ENCODE results near the gene SORT1. TPM values are rescaled to one million over a fixed set of nuclear protein-coding genes. Genes with fewer than 3 reads are reported as not detected.

Gene SORT1
- total RNA-seq, 4 donors from 2014 or later, result 55.8 to 79.2 (median 68.3) TPM

- DNase-seq (ENCODE audit: low spot score), result no peak
Observed at GRCh38 chr1:109341944-109342930, 55.5 kb downstream of the SORT1 start.

GRCh38 chr1:109338608-109339007 is 59.1 kb downstream of the SORT1 start:
- no peak for ATAC-seq (ENCODE audit: low FRiP score)
- TF ChIP-seq CTCF (IDR thresholded peaks at IDR 0.05), result no peak
- DNase-seq (ENCODE audit: low spot score), result no peak

More at GRCh38 chr1:109341944-109342930, 55.5 kb downstream of the SORT1 start:
- no peak for ATAC-seq (ENCODE audit: low FRiP score)
- TF ChIP-seq CTCF (IDR thresholded peaks at IDR 0.05), result no peak

GRCh38 chr1:109338091-109338490 is 59.6 kb downstream of the SORT1 start:
- DNase-seq (ENCODE audit: low spot score) (no peak), ATAC-seq (ENCODE audit: low FRiP score) (no peak)

DNA sequence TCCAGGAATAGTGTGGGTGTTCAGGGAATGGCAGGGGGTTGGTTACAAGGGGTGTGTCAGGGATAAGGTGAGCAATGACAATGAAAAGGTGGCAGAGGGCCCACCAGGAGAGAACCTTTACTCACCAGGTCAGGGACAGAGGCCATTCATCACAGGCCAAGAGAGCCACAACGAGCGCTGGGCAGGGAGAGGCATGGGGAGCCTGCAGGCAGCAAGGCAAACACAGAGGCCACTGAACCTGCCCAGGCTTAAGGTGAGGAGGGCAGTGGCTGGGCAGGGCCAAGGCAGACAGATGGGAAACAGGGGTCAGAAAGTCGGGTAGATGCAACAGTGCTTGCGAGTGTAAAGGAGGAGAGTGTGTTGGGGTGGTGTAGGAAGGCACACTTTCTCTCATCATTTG is 62.6 kb downstream of the SORT1 start:
- no peak for TF ChIP-seq CTCF (IDR thresholded peaks at IDR 0.05)
- DNase-seq (ENCODE audit: low spot score), result no peak
- ATAC-seq (ENCODE audit: low FRiP score), result no peak

More at GRCh38 chr1:109338091-109338490, 59.6 kb downstream of the SORT1 start:
- TF ChIP-seq CTCF (IDR thresholded peaks at IDR 0.05), result no peak

- no peak for DNase-seq (ENCODE audit: low spot score)
- TF ChIP-seq CTCF (IDR thresholded peaks at IDR 0.05), result no peak
- ATAC-seq (ENCODE audit: low FRiP score), result no peak
Observed at GRCh38 chr1:109331113-109331512, 66.6 kb downstream of the SORT1 start.

DNA sequence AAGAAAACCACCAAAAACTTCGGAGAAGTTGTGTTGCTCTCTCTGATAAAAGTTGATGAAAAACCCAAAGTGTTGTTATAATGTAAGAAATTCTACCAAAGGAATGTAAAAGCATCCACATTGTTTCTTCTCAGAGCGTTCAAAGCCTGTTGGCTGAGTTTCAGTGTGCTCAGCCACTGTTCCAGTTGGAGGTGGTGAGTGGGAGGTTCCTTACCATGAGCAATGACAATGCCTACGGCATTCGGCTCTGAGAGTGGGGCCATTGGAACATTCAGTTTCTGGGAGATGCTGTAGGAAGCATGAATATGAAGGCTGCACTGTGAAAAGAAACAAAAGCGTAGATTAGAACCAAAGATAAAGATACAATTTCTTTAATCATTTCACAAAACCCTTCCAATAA is 70.4 kb downstream of the SORT1 start:
- TF ChIP-seq CTCF (IDR thresholded peaks at IDR 0.05), result no peak
- no peak for ATAC-seq (ENCODE audit: low FRiP score)
- DNase-seq (ENCODE audit: low spot score), result no peak

- ATAC-seq (ENCODE audit: low FRiP score) (no peak), DNase-seq (ENCODE audit: low spot score) (no peak)
Observed at GRCh38 chr1:109322974-109323373, 74.7 kb downstream of the SORT1 start.

More at GRCh38 chr1:109322974-109323373, 74.7 kb downstream of the SORT1 start:
- no peak for TF ChIP-seq CTCF (IDR thresholded peaks at IDR 0.05)

Data from omental fat pad (tissue), 4 donors.